Measurements from ENCODE around the gene NUDCD2.
A peak's percentile ranks its signal among the peaks of the same experiment; 100 is the strongest.
"Not testable (repeated sequence)": the region's sequence is repeated elsewhere in the genome, so short reads cannot be mapped to it uniquely, and the experiment has no call there.

The NUDCD2 gene

DNA sequence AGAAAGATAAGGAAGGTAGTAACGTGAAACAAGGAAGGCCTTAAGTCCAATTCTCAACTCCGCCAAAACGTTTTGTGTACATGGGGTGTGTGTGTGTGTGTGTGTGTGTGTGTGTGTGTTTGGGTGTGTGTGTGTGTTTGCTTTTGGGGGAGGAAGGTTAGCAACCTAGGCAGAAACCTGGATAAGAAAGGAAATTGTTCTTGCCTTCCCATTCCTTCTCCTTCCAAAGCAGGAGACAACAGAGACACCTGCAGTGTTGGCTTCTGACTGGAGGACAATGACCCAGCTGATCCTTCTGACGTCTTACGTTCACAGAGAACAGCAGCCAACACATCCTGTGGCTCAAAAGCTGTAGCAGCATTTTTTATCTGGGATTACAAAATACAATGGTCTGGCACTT is 26.6 kb downstream of the NUDCD2 start:
- DNase-seq (ENCODE audit: low read depth in 2 of 2, low spot score in 1 of 2), result no peak

- DNase-seq (ENCODE audit: low read depth in 2 of 2, low spot score in 1 of 2), result no peak
Observed at GRCh38 chr5:163432544-163432943, 27.4 kb downstream of the NUDCD2 start.

DNA sequence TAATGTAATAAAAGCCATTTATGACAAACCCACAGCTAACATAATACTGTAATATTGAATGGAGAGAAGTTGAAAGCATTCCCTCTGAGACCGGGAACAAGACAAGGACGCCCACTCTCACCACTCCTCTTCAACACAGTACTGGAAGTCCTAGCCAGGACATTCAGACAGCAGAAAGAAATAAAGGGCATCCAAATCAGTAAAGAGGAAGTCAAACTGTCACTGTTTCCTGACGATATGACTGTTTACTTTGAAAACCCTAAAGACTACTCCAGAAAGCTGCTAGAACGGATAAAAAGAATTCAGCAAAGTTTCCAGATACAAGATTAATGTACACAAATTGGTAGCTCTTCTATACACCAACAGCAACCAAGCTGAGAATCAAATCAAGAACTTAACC is 33.8 kb downstream of the NUDCD2 start:
- DNase-seq (ENCODE audit: low read depth in 2 of 2, low spot score in 1 of 2), result not testable (repeated sequence)

- DNase-seq (ENCODE audit: low read depth in 2 of 2, low spot score in 1 of 2), result no peak
Observed at GRCh38 chr5:163424836-163425235, 35.1 kb downstream of the NUDCD2 start.

DNA sequence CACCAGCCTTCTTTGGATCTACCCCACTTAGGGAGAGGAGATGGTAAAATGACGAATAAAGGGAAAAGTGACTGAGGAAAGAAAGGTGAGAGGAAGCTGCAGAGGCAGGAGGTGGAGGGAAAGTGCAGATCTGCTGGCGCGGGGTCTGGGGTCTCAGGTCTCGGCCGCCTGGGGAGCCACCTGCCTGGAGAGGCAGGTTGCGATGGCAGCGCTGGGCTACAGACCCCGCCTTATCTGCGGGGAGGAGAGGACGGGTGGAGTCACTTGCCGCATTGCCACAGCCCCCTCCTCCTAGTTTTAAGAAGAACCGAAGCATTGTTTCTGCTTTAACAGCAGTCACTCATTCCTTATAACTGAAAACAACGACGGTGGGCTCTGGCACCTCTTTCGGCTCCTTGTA is 44.2 kb downstream of the NUDCD2 start:
- not testable (repeated sequence) for DNase-seq (ENCODE audit: low read depth in 2 of 2, low spot score in 1 of 2)

GRCh38 chr5:163410505-163410904 is 49.4 kb downstream of the NUDCD2 start:
- no peak for DNase-seq (ENCODE audit: low read depth in 2 of 2, low spot score in 1 of 2)

DNA sequence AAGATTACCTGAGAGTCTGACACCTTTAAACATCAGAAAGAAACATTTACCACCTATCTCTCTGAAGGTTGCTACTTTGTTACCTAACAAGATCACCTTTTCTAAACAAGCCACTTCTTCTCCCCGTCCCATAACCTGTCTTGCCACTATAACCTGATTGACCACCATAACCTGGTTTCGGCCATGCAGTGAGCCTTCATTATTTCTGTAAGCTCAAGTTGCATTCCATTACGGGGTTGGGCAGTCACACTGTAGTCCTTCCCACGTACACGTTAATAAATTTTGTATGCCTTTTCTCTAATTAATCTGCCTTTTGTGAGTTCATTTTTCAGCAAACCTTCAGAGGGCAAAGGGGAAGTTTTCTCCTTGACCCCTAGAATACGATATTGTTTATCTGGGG is 50.5 kb downstream of the NUDCD2 start:
- no peak for DNase-seq (ENCODE audit: low read depth in 2 of 2, low spot score in 1 of 2)

- peak; percentile 6 to 35 for DNase-seq (ENCODE audit: low read depth in 2 of 2, low spot score in 1 of 2)
Observed at GRCh38 chr5:163408311-163408923, 51.5 kb downstream of the NUDCD2 start.

- DNase-seq (ENCODE audit: low read depth in 2 of 2, low spot score in 1 of 2), result no peak
Observed at GRCh38 chr5:163407034-163407655, 52.8 kb downstream of the NUDCD2 start.

DNA sequence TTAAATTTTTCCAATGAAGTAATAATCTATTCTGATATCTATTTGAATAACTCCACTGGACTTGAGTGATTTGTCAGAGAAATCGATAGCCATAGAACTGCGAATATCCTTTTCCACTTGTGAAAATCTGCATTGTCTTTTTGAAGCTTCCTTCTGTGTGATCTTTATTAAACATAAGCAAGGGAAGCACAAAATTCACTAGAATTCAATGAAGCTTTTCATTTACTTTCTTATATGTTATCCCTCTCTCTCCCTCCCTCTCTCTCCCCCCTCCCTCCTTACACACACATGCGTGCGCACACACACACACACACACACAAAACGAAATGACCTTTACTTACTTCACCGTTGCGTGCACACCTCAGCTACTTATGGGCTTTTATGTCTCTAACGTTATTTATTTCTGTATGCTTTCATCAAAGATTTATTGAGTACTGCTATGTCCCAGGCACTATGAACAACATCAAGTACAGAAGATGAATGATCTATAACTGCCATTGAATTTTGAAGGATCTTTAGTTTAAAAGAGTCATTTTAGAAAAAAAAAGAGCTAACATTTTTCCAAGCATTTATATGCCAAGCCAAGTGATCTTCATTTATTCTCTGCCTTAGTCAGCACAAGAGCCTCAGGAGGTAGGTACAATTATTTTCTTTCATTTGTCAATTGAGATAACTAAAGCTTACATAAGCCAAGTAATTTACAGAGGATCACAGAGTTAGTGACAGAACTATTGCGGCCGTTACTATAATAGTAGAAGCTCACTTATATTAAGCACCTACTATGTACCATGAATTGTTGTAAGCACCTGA is 55.3 kb downstream of the NUDCD2 start:
- no peak for DNase-seq (ENCODE audit: low read depth in 2 of 2, low spot score in 1 of 2)

GRCh38 chr5:163402007-163402406 is 57.9 kb downstream of the NUDCD2 start:
- DNase-seq (ENCODE audit: low read depth in 2 of 2, low spot score in 1 of 2), result no peak

DNA sequence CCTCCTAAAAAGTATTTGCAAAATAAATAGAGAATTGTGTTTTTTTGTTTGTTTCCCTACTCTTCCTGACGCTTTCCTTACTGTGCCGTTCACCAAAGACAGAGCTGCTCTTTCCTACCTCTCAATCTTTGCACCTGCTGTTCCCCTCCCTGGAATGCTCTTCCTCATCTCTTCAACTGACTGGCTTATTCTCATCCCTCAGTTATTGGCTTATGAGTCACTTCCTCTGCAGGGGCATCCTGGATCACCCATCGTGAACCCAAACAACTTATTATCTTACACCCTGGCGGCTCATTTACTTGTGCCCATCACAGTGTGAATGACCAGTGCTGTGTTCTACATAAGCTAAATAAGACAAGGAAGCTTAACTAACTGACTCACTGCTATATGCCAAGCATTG is 58.6 kb downstream of the NUDCD2 start:
- DNase-seq (ENCODE audit: low read depth in 2 of 2, low spot score in 1 of 2), result no peak

DNA sequence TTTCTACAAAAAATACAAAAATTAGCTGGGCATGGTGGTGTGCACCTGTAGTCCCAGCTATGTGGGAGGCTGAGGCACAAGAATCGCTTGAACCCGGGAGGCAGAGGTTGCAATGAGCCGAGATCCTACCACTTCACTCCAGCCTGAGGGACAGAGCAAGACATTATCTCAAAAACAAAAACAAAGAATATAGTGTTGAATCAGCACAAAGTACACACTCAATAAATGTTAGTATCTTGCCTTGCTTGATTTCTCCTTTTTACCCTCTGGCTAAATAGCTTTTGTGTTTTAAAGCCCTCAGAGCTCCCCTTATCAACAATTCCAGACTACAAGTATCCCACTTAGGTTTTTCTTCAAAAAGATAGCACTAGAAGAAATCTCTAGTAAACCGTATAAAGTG is 60.0 kb downstream of the NUDCD2 start:
- DNase-seq (ENCODE audit: low read depth in 2 of 2, low spot score in 1 of 2), result no peak

GRCh38 chr5:163397354-163397753 is 62.5 kb downstream of the NUDCD2 start:
- no peak for DNase-seq (ENCODE audit: low read depth in 2 of 2, low spot score in 1 of 2)

DNA sequence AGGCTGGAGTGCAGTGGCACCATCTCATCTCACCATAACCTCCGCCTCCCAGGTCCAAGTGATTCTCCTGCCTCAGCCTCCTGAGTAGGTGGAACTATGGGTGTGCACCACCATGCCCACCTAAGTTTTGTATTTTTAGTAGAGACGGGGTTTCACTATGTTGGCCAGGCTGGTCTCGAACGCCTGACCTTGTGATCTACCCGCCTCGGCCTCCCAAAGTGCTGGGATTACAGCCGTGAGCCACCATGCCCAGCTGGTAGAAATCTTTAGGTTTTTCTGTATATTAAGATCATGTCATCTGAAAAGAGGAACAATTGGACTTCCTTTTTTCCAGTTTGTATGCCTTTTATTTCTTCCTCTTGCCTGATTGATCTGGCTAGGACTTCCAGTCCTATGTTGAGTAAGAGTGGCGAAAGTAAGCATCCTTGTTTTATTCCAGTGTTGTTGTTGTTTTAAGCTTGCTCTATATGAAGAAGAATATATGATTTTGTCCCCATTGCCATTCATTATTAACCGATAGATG is 63.0 kb downstream of the NUDCD2 start:
- DNase-seq (ENCODE audit: low read depth in 2 of 2, low spot score in 1 of 2), result not testable (repeated sequence)
